ENCODE measurements around the gene AMPH.

GRCh38 chr7:38507384-38507783 is 123.8 kb downstream of the AMPH start:
- TF ChIP-seq CTCF (IDR thresholded peaks at IDR 0.05) (no peak), POLR2A (IDR thresholded peaks at IDR 0.05) (no peak)

Measured in thyroid gland (tissue), 4 donors.